OCI-LY3 (cell line): ENCODE data around the gene CHFR.
"Not testable (repeated sequence)": the region's sequence is repeated elsewhere in the genome, so short reads cannot be mapped to it uniquely, and the experiment has no call there.

Experiments used
- H2AFZ ChIP-seq: fragments of 200-600, 300-600 bp; shearing (Covaris generic); 2 replicates; pipeline ENCODE4 v1.6.0; 2014; ENCODE audit warnings: antibody characterized with exemption, low read depth, low read length
- H3K27ac ChIP-seq: fragments of 200-600, 300-600 bp; sonication (generic); 2 replicates; pipeline ENCODE4 v1.5.1; 2014; ENCODE audit warnings: mild to moderate bottlenecking, low read length, moderate library complexity, mixed read lengths
- H3K27me3 ChIP-seq: fragments of 200-600, 300-600 bp; sonication (generic); 2 replicates; pipeline ENCODE4 v1.6.1; 2014; ENCODE audit warnings: low read depth, low read length, mixed read lengths
- H3K36me3 ChIP-seq: fragments of 200-600, 300-600 bp; sonication (generic); replicated peaks from 2 replicates; pipeline ENCODE3; 2014; ENCODE audit warnings: low read depth, low read length, mixed read lengths
- H3K4me1 ChIP-seq: fragments of 300-600, 200-600 bp; sonication (generic); 2 replicates; pipeline ENCODE4 v1.6.1; 2014; ENCODE audit warnings: low read length, mixed read lengths
- H3K4me2 ChIP-seq: fragments of 200-600, 300-600 bp; sonication (generic); 2 replicates; pipeline ENCODE4 v1.6.1; 2014; ENCODE audit warnings: low read length, mixed read lengths
- H3K4me3 ChIP-seq: fragments of 300-600, 200-600 bp; sonication (generic); 2 replicates; pipeline ENCODE4 v1.5.1; 2014; ENCODE audit warnings: antibody characterized with exemption, mild to moderate bottlenecking, low read length, moderate library complexity
- H3K79me2 ChIP-seq: fragments of 300-600, 200-600 bp; shearing (Covaris generic); 2 replicates; pipeline ENCODE4 v1.6.1; 2014; ENCODE audit warnings: mild to moderate bottlenecking, low read length, mixed read lengths
- H3K9ac ChIP-seq: fragments of 300-600, 200-600 bp; shearing (Covaris generic); 2 replicates; pipeline ENCODE4 v1.6.0; 2014; ENCODE audit warnings: mild to moderate bottlenecking, low read length, moderate library complexity
- H3K9me3 ChIP-seq: fragments of 200-600, 300-600 bp; shearing (Covaris generic); 2 replicates; pipeline ENCODE4 v1.6.1; 2014; ENCODE audit warnings: low read length, mixed read lengths; ENCODE audit not compliant: insufficient read depth
- H4K20me1 ChIP-seq: fragments of 200-600, 300-600 bp; sonication (generic); 2 replicates; pipeline ENCODE4 v1.6.1; 2016; ENCODE audit warnings: low read length, mixed read lengths; ENCODE audit not compliant: insufficient read depth
- CTCF ChIP-seq: fragments of 200-600, 300-600 bp; sonication (generic); IDR thresholded peaks from 2 replicates; pipeline ENCODE4 v1.5.1; 2014; ENCODE audit warnings: antibody characterized with exemption, low read length, low read depth
- EZH2phosphoT487 ChIP-seq: fragments of 200-600 bp; shearing (Covaris generic); IDR thresholded peaks from 2 replicates; pipeline ENCODE4 v1.6.1; 2018; ENCODE audit warnings: antibody characterized with exemption, mixed run types, low read depth

Gene CHFR

GRCh38 chr12:132887513-132888351, at the start of gene CHFR:
Gene CHFR (minus strand): TSS chr12:132887605. CDS start chr12:132887328, 277 bp downstream.
- no peaks in the 10 kb centered on the region for H3K9me3 ChIP-seq
- no peak within 1 kb of the TSS for H3K9ac ChIP-seq
- H3K36me3 ChIP-seq: no peaks in the 10 kb centered on the region
- no peaks in the 10 kb centered on the region for H3K27me3 ChIP-seq
- H3K4me2 ChIP-seq: no peak within 1 kb of the TSS
- H3K27ac ChIP-seq: no peak within 1 kb of the TSS
- no peak for TF ChIP-seq EZH2phosphoT487
- H2AFZ ChIP-seq: no peak within 1 kb of the TSS
- no peak within 1 kb of the TSS for H3K4me3 ChIP-seq
- H4K20me1 ChIP-seq: no peaks in the 10 kb centered on the region
- no peaks in the 10 kb centered on the region for H3K4me1 ChIP-seq
- H3K79me2 ChIP-seq: no peaks in the 10 kb centered on the region

GRCh38 chr12:132936921-132937320, 49.5 kb upstream of the CHFR start:
- H4K20me1 ChIP-seq, H3K9ac ChIP-seq, H3K4me2 ChIP-seq, H3K27ac ChIP-seq, H2AFZ ChIP-seq, H3K36me3 ChIP-seq, H3K79me2 ChIP-seq, H3K4me1 ChIP-seq, H3K4me3 ChIP-seq, H3K27me3 ChIP-seq, H3K9me3 ChIP-seq: not testable (repeated sequence)

GRCh38 chr12:132936163-132936562, 48.8 kb upstream of the CHFR start:
- peaks cover 5% of the 10 kb centered on the region for H3K36me3 ChIP-seq
- no peak overlapping the region for H3K9ac ChIP-seq
- no peak overlapping the region for H3K4me2 ChIP-seq
- no peaks in the 10 kb centered on the region for H3K9me3 ChIP-seq
- no peak overlapping the region for H3K27ac ChIP-seq
- TF ChIP-seq EZH2phosphoT487 (no peak), CTCF (no peak)
- H3K4me3 ChIP-seq: no peak overlapping the region
- H3K4me1 ChIP-seq: no peaks in the 10 kb centered on the region
- no peak overlapping the region for H2AFZ ChIP-seq
- H4K20me1 ChIP-seq: no peaks in the 10 kb centered on the region
- H3K79me2 ChIP-seq: no peaks in the 10 kb centered on the region
- no peaks in the 10 kb centered on the region for H3K27me3 ChIP-seq

DNA sequence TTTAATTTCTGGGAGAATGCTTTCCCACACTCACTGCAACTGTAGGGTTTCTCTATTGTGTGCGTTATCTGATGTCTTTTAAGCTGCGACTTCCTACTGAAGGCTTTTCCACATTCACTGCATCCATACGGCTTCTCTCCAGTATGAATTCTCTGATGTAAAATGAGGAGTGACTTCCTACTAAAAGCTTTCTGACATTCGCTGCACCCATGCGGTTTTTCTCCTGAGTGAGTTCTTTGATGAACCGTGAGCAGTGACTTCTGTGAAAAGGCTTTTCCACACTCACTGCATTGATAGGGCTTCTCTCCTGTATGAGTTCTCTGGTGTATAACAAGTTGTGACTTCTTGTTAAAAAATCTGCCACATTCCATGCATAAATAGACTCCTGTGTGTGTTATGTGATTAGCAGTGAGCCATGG, 39.0 kb upstream of the CHFR start:
- no peak overlapping the region for H2AFZ ChIP-seq
- H4K20me1 ChIP-seq: no peaks in the 10 kb centered on the region
- no peak overlapping the region for H3K27ac ChIP-seq
- no peak overlapping the region for H3K4me2 ChIP-seq
- TF ChIP-seq EZH2phosphoT487 (no peak), CTCF (no peak)
- no peaks in the 10 kb centered on the region for H3K27me3 ChIP-seq
- no peaks in the 10 kb centered on the region for H3K79me2 ChIP-seq
- no peak overlapping the region for H3K4me3 ChIP-seq
- peaks cover 17% of the 10 kb centered on the region for H3K36me3 ChIP-seq
- no peak overlapping the region for H3K9ac ChIP-seq
- no peaks in the 10 kb centered on the region for H3K9me3 ChIP-seq
- H3K4me1 ChIP-seq: no peaks in the 10 kb centered on the region

GRCh38 chr12:132925597-132926414, 38.4 kb upstream of the CHFR start:
- H3K9ac ChIP-seq: no peak overlapping the region
- no peaks in the 10 kb centered on the region for H3K4me1 ChIP-seq
- H3K9me3 ChIP-seq: no peaks in the 10 kb centered on the region
- no peaks in the 10 kb centered on the region for H3K79me2 ChIP-seq
- H4K20me1 ChIP-seq: no peaks in the 10 kb centered on the region
- TF ChIP-seq CTCF (no peak), EZH2phosphoT487 (no peak)
- H3K4me3 ChIP-seq: no peak overlapping the region
- H3K36me3 ChIP-seq: peaks cover 14% of the 10 kb centered on the region
- no peaks in the 10 kb centered on the region for H3K27me3 ChIP-seq
- no peak overlapping the region for H2AFZ ChIP-seq
- H3K27ac ChIP-seq: no peak overlapping the region
- no peak overlapping the region for H3K4me2 ChIP-seq
